ENCODE measurements around the gene GPC3.

Gene GPC3

GRCh38 chrX:133555782-133556458 lies 429.5 kb downstream of the GPC3 start:
- Histone ChIP-seq H3K4me3 (ENCODE audit: control insufficient read depth in 1 of 7, extremely low read depth in 1 of 7, insufficient read depth in 4 of 7, low read depth in 2 of 7, low read length in 6 of 7) (no peak overlapping the region), H3K4me1 (ENCODE audit: control extremely low read depth in 1 of 4, control insufficient read depth in 4 of 4, insufficient read depth in 4 of 4, low read length in 3 of 4) (no peaks in the 10 kb centered on the region), H3K9me3 (ENCODE audit: control extremely low read depth in 1 of 5, control insufficient read depth in 4 of 5, insufficient read depth in 2 of 5, low read depth in 1 of 5, low read length in 4 of 5) (peaks cover 0 to 4% (median 0%) of the 10 kb centered on the region in 5 experiments), H3K27me3 (replicated peaks in 2 of 5; ENCODE audit: control insufficient read depth in 4 of 5, insufficient read depth in 5 of 5, low read length in 4 of 5) (peaks cover 0 to 2% (median 0%) of the 10 kb centered on the region in 5 experiments), H3K36me3 (ENCODE audit: control insufficient read depth in 4 of 4, insufficient read depth in 4 of 4, low read length in 3 of 4) (no peaks in the 10 kb centered on the region), H3K27ac (ENCODE audit: insufficient read depth in 1 of 2, low read depth in 1 of 2, low read length in 2 of 2, poor library complexity in 1 of 2, severe bottlenecking in 2 of 2) (no peak overlapping the region)
- no peak for DNase-seq
- POLR2A ChIA-PET, result no interaction called here
- CTCF ChIA-PET, result no interaction called here
- no CpG with 5 or more reads among the region's 2 CpGs for WGBS (ENCODE audit: insufficient coverage)

GRCh38 chrX:133550665-133551485 lies 434.5 kb downstream of the GPC3 start:
- 89% methylated on average over 3 of the region's 4 CpGs for WGBS (ENCODE audit: insufficient coverage)

GRCh38 chrX:133549295-133549933 lies 436.0 kb downstream of the GPC3 start:
- H3K4me3 ChIP-seq (ENCODE audit: control insufficient read depth in 1 of 7, extremely low read depth in 1 of 7, insufficient read depth in 4 of 7, low read depth in 2 of 7, low read length in 6 of 7), result no peak overlapping the region
- H3K4me1 ChIP-seq (ENCODE audit: control extremely low read depth in 1 of 4, control insufficient read depth in 4 of 4, insufficient read depth in 4 of 4, low read length in 3 of 4), result no peaks in the 10 kb centered on the region
- H3K27me3 ChIP-seq (replicated peaks in 2 of 5; ENCODE audit: control insufficient read depth in 4 of 5, insufficient read depth in 5 of 5, low read length in 4 of 5), result peaks cover 0 to 3% (median 0%) of the 10 kb centered on the region in 5 experiments
- ChIA-PET POLR2A (no interaction called here), CTCF (no interaction called here)
- H3K9me3 ChIP-seq (ENCODE audit: control extremely low read depth in 1 of 5, control insufficient read depth in 4 of 5, insufficient read depth in 2 of 5, low read depth in 1 of 5, low read length in 4 of 5), result peaks cover 0 to 5% (median 0%) of the 10 kb centered on the region in 5 experiments
- no peak for DNase-seq
- no peaks in the 10 kb centered on the region for H3K36me3 ChIP-seq (ENCODE audit: control insufficient read depth in 4 of 4, insufficient read depth in 4 of 4, low read length in 3 of 4)
- no peak overlapping the region for H3K27ac ChIP-seq (ENCODE audit: insufficient read depth in 1 of 2, low read depth in 1 of 2, low read length in 2 of 2, poor library complexity in 1 of 2, severe bottlenecking in 2 of 2)

More at GRCh38 chrX:133550665-133551485, 434.5 kb downstream of the GPC3 start:
- H3K36me3 ChIP-seq (ENCODE audit: control insufficient read depth in 4 of 4, insufficient read depth in 4 of 4, low read length in 3 of 4), result no peaks in the 10 kb centered on the region
- DNase-seq, result no peak
- ChIA-PET POLR2A (no interaction called here), CTCF (no interaction called here)
- no peaks in the 10 kb centered on the region for H3K4me1 ChIP-seq (ENCODE audit: control extremely low read depth in 1 of 4, control insufficient read depth in 4 of 4, insufficient read depth in 4 of 4, low read length in 3 of 4)
- H3K27me3 ChIP-seq (replicated peaks in 2 of 5; ENCODE audit: control insufficient read depth in 4 of 5, insufficient read depth in 5 of 5, low read length in 4 of 5), result peaks cover 0 to 3% (median 0%) of the 10 kb centered on the region in 5 experiments
- no peak overlapping the region for H3K4me3 ChIP-seq (ENCODE audit: control insufficient read depth in 1 of 7, extremely low read depth in 1 of 7, insufficient read depth in 4 of 7, low read depth in 2 of 7, low read length in 6 of 7)
- H3K9me3 ChIP-seq (ENCODE audit: control extremely low read depth in 1 of 5, control insufficient read depth in 4 of 5, insufficient read depth in 2 of 5, low read depth in 1 of 5, low read length in 4 of 5), result peaks cover 0 to 5% (median 0%) of the 10 kb centered on the region in 5 experiments
- no peak overlapping the region for H3K27ac ChIP-seq (ENCODE audit: insufficient read depth in 1 of 2, low read depth in 1 of 2, low read length in 2 of 2, poor library complexity in 1 of 2, severe bottlenecking in 2 of 2)

DNA sequence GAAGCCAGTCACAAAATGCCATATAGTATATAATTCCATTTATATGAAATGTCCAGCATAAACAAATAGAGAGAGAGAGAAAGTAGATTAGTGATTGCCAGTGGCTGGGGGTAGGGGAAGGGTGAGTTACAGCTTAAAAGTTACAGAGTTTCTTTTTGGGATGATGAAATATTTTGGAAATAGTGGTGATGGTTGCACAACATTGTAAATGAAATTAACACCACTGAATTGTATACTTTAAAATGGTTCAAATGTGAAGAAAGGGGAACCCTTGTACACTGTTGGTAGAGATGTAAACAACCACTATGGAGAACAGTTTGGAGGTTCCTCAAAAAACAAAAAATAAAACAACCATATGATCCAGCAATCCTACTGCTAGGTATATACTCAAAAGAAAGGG lies 439.0 kb downstream of the GPC3 start:
- ChIA-PET POLR2A (no interaction called here), CTCF (no interaction called here)
- DNase-seq, result no peak

DNA sequence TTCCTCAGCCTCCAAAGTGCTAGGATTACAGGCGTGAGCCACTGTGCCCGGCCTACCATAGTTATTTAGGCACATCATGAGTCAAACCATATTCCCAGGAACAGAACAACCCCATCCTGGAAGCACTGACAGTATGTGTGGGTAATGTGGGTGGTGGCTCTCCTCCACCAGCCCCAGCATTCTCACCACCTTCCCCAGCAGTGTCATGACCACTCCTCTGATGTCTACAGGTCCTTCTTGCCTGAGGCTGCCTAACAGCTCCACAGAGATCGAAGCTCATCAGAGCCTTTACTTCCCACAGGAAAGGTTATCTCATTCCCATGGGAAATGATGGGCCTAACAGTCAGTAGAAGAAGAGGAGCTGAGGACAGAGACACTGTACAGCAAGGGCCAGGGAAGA lies 440.6 kb downstream of the GPC3 start:
- Histone ChIP-seq H3K4me1 (ENCODE audit: control extremely low read depth in 1 of 4, control insufficient read depth in 4 of 4, insufficient read depth in 4 of 4, low read length in 3 of 4) (no peaks in the 10 kb centered on the region), H3K9me3 (ENCODE audit: control extremely low read depth in 1 of 5, control insufficient read depth in 4 of 5, insufficient read depth in 2 of 5, low read depth in 1 of 5, low read length in 4 of 5) (peaks cover 0 to 5% (median 0%) of the 10 kb centered on the region in 5 experiments), H3K27ac (ENCODE audit: insufficient read depth in 1 of 2, low read depth in 1 of 2, low read length in 2 of 2, poor library complexity in 1 of 2, severe bottlenecking in 2 of 2) (no peak overlapping the region), H3K36me3 (ENCODE audit: control insufficient read depth in 4 of 4, insufficient read depth in 4 of 4, low read length in 3 of 4) (no peaks in the 10 kb centered on the region), H3K4me3 (ENCODE audit: control insufficient read depth in 1 of 7, extremely low read depth in 1 of 7, insufficient read depth in 4 of 7, low read depth in 2 of 7, low read length in 6 of 7) (no peak overlapping the region), H3K27me3 (replicated peaks in 2 of 5; ENCODE audit: control insufficient read depth in 4 of 5, insufficient read depth in 5 of 5, low read length in 4 of 5) (no peaks in the 10 kb centered on the region)
- WGBS (ENCODE audit: insufficient coverage), result no CpG with 5 or more reads among the region's 3 CpGs
- DNase-seq, result no peak
- CTCF ChIA-PET, result no interaction called here
- POLR2A ChIA-PET, result no interaction called here

More for the DNA sequence above, 439.0 kb downstream of the GPC3 start:
- Histone ChIP-seq H3K4me1 (ENCODE audit: control extremely low read depth in 1 of 4, control insufficient read depth in 4 of 4, insufficient read depth in 4 of 4, low read length in 3 of 4) (no peaks in the 10 kb centered on the region), H3K27me3 (replicated peaks in 2 of 5; ENCODE audit: control insufficient read depth in 4 of 5, insufficient read depth in 5 of 5, low read length in 4 of 5) (peaks cover 0 to 2% (median 0%) of the 10 kb centered on the region in 5 experiments), H3K9me3 (ENCODE audit: control extremely low read depth in 1 of 5, control insufficient read depth in 4 of 5, insufficient read depth in 2 of 5, low read depth in 1 of 5, low read length in 4 of 5) (peaks cover 0 to 5% (median 0%) of the 10 kb centered on the region in 5 experiments), H3K4me3 (ENCODE audit: control insufficient read depth in 1 of 7, extremely low read depth in 1 of 7, insufficient read depth in 4 of 7, low read depth in 2 of 7, low read length in 6 of 7) (no peak overlapping the region), H3K36me3 (ENCODE audit: control insufficient read depth in 4 of 4, insufficient read depth in 4 of 4, low read length in 3 of 4) (no peaks in the 10 kb centered on the region), H3K27ac (ENCODE audit: insufficient read depth in 1 of 2, low read depth in 1 of 2, low read length in 2 of 2, poor library complexity in 1 of 2, severe bottlenecking in 2 of 2) (no peak overlapping the region)

- Histone ChIP-seq H3K4me1 (ENCODE audit: control extremely low read depth in 1 of 4, control insufficient read depth in 4 of 4, insufficient read depth in 4 of 4, low read length in 3 of 4) (no peaks in the 10 kb centered on the region), H3K27me3 (replicated peaks in 2 of 5; ENCODE audit: control insufficient read depth in 4 of 5, insufficient read depth in 5 of 5, low read length in 4 of 5) (no peaks in the 10 kb centered on the region), H3K9me3 (ENCODE audit: control extremely low read depth in 1 of 5, control insufficient read depth in 4 of 5, insufficient read depth in 2 of 5, low read depth in 1 of 5, low read length in 4 of 5) (peaks cover 0 to 5% (median 0%) of the 10 kb centered on the region in 5 experiments), H3K36me3 (ENCODE audit: control insufficient read depth in 4 of 4, insufficient read depth in 4 of 4, low read length in 3 of 4) (no peaks in the 10 kb centered on the region), H3K4me3 (ENCODE audit: control insufficient read depth in 1 of 7, extremely low read depth in 1 of 7, insufficient read depth in 4 of 7, low read depth in 2 of 7, low read length in 6 of 7) (no peak overlapping the region), H3K27ac (ENCODE audit: insufficient read depth in 1 of 2, low read depth in 1 of 2, low read length in 2 of 2, poor library complexity in 1 of 2, severe bottlenecking in 2 of 2) (no peak overlapping the region)
- ChIA-PET CTCF (no interaction called here), POLR2A (no interaction called here)
- WGBS (ENCODE audit: insufficient coverage), result 72% methylated on average over 3 of the region's 3 CpGs
- DNase-seq, result peak in 1 of 3 donors; percentile 2
Measured at GRCh38 chrX:133544115-133544514, 441.3 kb downstream of the GPC3 start.

DNA sequence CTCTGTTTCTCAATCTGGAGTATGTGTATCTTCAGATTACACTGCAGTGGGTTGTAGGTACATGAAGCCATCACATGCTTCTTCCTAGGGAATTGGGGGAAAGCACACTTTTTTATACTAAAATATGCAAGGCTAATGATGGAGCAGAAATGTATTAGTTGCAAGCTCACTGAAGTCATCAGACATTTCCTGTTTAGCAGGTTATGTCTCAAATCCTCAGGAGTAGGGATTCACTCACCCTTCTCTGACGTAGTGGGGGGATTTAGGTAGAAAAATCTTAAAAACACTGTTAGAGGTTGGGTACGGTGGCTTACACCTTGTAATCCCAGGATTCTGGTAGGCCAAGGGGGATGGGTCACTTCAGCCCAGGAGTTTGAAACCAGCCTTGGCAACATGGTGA lies 441.7 kb downstream of the GPC3 start:
- Histone ChIP-seq H3K4me1 (ENCODE audit: control extremely low read depth in 1 of 4, control insufficient read depth in 4 of 4, insufficient read depth in 4 of 4, low read length in 3 of 4) (no peaks in the 10 kb centered on the region), H3K36me3 (ENCODE audit: control insufficient read depth in 4 of 4, insufficient read depth in 4 of 4, low read length in 3 of 4) (no peaks in the 10 kb centered on the region), H3K9me3 (ENCODE audit: control extremely low read depth in 1 of 5, control insufficient read depth in 4 of 5, insufficient read depth in 2 of 5, low read depth in 1 of 5, low read length in 4 of 5) (peaks cover 0 to 5% (median 0%) of the 10 kb centered on the region in 5 experiments), H3K4me3 (ENCODE audit: control insufficient read depth in 1 of 7, extremely low read depth in 1 of 7, insufficient read depth in 4 of 7, low read depth in 2 of 7, low read length in 6 of 7) (no peak overlapping the region), H3K27ac (ENCODE audit: insufficient read depth in 1 of 2, low read depth in 1 of 2, low read length in 2 of 2, poor library complexity in 1 of 2, severe bottlenecking in 2 of 2) (no peak overlapping the region), H3K27me3 (replicated peaks in 2 of 5; ENCODE audit: control insufficient read depth in 4 of 5, insufficient read depth in 5 of 5, low read length in 4 of 5) (no peaks in the 10 kb centered on the region)
- DNase-seq, result no peak
- 100% methylated on average over 1 of the region's 2 CpGs for WGBS (ENCODE audit: insufficient coverage)
- ChIA-PET POLR2A (no interaction called here), CTCF (no interaction called here)

Data from common myeloid progenitor, CD34-positive (primary cell).